Measurements from ENCODE around the gene EIF3B. TPM values are rescaled to one million over a fixed set of nuclear protein-coding genes. Genes with fewer than 3 reads are reported as not detected.

The EIF3B gene
- total RNA-seq, 6 experiments from 2014 or later: 175 to 207 (median 180) TPM

DNA sequence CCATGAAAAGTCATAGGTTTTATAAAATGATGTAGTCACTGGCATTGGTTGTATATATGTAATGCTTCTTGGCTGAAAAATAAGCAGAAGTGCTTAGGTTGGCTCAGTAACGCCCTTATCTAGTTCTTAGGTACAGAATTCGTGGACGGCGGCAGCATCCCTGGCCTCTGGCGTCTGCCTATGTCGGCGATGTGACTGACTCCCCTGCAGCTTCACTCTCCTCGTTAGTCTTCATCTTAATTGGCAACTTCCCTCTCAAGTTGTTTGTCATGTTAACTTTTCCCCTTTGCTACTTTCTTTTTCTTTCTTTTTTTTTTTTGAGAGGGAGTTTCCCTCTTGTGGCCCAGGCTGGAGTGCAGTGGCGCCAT is 67.3 kb downstream of the EIF3B start:
- H3K4me1 Mint-ChIP-seq (ENCODE audit: low read depth): peaks cover 11% of the 10 kb centered on the region
- DNase-seq: no peak
- no peak overlapping the region for H3K4me3 Mint-ChIP-seq
- H3K27me3 Mint-ChIP-seq (ENCODE audit: insufficient read depth): no peaks in the 10 kb centered on the region; the same call in 1 of the 2 replicates
- H3K9me3 Mint-ChIP-seq: no peaks in the 10 kb centered on the region
- TF ChIP-seq, protein P1, sequence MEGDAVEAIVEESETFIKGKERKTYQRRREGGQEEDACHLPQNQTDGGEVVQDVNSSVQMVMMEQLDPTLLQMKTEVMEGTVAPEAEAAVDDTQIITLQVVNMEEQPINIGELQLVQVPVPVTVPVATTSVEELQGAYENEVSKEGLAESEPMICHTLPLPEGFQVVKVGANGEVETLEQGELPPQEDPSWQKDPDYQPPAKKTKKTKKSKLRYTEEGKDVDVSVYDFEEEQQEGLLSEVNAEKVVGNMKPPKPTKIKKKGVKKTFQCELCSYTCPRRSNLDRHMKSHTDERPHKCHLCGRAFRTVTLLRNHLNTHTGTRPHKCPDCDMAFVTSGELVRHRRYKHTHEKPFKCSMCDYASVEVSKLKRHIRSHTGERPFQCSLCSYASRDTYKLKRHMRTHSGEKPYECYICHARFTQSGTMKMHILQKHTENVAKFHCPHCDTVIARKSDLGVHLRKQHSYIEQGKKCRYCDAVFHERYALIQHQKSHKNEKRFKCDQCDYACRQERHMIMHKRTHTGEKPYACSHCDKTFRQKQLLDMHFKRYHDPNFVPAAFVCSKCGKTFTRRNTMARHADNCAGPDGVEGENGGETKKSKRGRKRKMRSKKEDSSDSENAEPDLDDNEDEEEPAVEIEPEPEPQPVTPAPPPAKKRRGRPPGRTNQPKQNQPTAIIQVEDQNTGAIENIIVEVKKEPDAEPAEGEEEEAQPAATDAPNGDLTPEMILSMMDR (IDR thresholded peaks at IDR 0.05): no peak
- 0 out of 2 replicates have a peak, but pooled peaks cover 4% of the 10 kb centered on the region for H3K36me3 Mint-ChIP-seq (ENCODE audit: low read depth)
- no peak overlapping the region for H3K27ac Mint-ChIP-seq

DNA sequence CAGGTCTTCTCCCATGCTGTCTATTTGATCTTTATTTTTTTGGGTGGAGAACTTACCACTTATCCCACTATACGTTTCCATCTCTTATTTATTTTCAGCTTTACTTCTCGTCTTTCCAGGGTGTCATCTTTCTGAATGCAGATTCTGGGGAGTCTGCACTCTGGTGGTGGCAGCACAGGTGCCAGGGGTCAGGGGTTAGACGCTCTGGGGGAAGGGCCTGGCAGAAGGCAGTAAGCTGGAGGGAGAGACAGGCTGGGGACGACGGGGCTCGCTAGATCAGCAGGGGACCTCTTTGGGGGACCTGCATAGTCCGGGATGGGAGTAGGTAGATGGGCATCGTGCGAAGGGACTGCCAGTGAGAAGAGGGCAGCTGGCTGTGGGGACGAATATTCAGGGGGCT is 71.1 kb downstream of the EIF3B start:
- H3K27ac Mint-ChIP-seq: no peak overlapping the region
- no peaks in the 10 kb centered on the region; the same call in 1 of the 2 replicates for H3K27me3 Mint-ChIP-seq (ENCODE audit: insufficient read depth)
- H3K4me3 Mint-ChIP-seq: no peak overlapping the region
- no peaks in the 10 kb centered on the region for H3K4me1 Mint-ChIP-seq (ENCODE audit: low read depth)
- H3K36me3 Mint-ChIP-seq (ENCODE audit: low read depth): peaks cover 1% of the 10 kb centered on the region
- no peak for DNase-seq
- H3K9me3 Mint-ChIP-seq: peaks cover 1% of the 10 kb centered on the region
- TF ChIP-seq, protein P1 (IDR thresholded peaks at IDR 0.05): no peak

Other genes with a start within 250 kb of the EIF3B start
- 10 to 100 TPM; 34.6 to 44.8 (median 40.2) TPM for gene MAD1L1, start 121.9 kb upstream of the EIF3B start, total RNA-seq (2021; fragmentation: NEBNext Ultra II Directional; extraction: Animal tissue kit (Norgen Biotek cat#: 25700))
- gene MRM2, start 112.6 kb upstream of the EIF3B start, total RNA-seq (2021; fragmentation: NEBNext Ultra II Directional; extraction: Animal tissue kit (Norgen Biotek cat#: 25700)): 10 to 100 TPM; 25.9 to 30.5 (median 27.5) TPM
- 10 to 100 TPM; 35.6 to 57.6 (median 45.9) TPM for gene NUDT1, start 112.6 kb upstream of the EIF3B start, total RNA-seq (2021; fragmentation: NEBNext Ultra II Directional; extraction: Animal tissue kit (Norgen Biotek cat#: 25700))
- 10 to 100 TPM; 44.6 to 67.4 (median 61.9) TPM for gene SNX8, start 40.4 kb upstream of the EIF3B start, total RNA-seq (2021; fragmentation: NEBNext Ultra II Directional; extraction: Animal tissue kit (Norgen Biotek cat#: 25700))
- 10 to 100 TPM; 25.7 to 31.4 (median 27.2) TPM for gene CHST12, start 48.8 kb downstream of the EIF3B start, total RNA-seq (2021; fragmentation: NEBNext Ultra II Directional; extraction: Animal tissue kit (Norgen Biotek cat#: 25700))
- gene GRIFIN, start 121.6 kb downstream of the EIF3B start, total RNA-seq (2021; fragmentation: NEBNext Ultra II Directional; extraction: Animal tissue kit (Norgen Biotek cat#: 25700)): not detected
- gene LFNG, start 164.9 kb downstream of the EIF3B start, total RNA-seq (2021; fragmentation: NEBNext Ultra II Directional; extraction: Animal tissue kit (Norgen Biotek cat#: 25700)): 10 to 100 TPM in 2 of 6 experiments, 1 to 10 TPM in 4; 8.6 to 11.7 (median 9.6) TPM
- 10 to 100 TPM; 21.3 to 26.0 (median 23.3) TPM for gene BRAT1, start 200.7 kb downstream of the EIF3B start, total RNA-seq (2021; fragmentation: NEBNext Ultra II Directional; extraction: Animal tissue kit (Norgen Biotek cat#: 25700))
- gene IQCE, start 204.2 kb downstream of the EIF3B start, total RNA-seq (2021; fragmentation: NEBNext Ultra II Directional; extraction: Animal tissue kit (Norgen Biotek cat#: 25700)): 10 to 100 TPM; 14.9 to 18.1 (median 17.0) TPM

Data from HFFc6 (cell line).